CD14-positive monocyte (primary cell): ENCODE results near the gene MED4. TPM values are rescaled to one million over a fixed set of nuclear protein-coding genes. Genes with fewer than 3 reads are reported as not detected.
A peak's percentile ranks its signal among the peaks of the same experiment; 100 is the strongest.

Source experiments
- DNase-seq, 3 donors: peaks; one replicate each; pipeline ENCODE4 v3.0.0-alpha.2; 2011 to 2022
- H2AFZ ChIP-seq: 2 replicates; pipeline ENCODE4 v1.6.0; 2012; ENCODE audit warnings: mild to moderate bottlenecking, low read depth, low read length, inconsistent platforms; ENCODE audit not compliant: insufficient read depth, poor library complexity, severe bottlenecking
- H3K27ac ChIP-seq, 2 donors: 1 replicate in 1 of 2; 2 replicates in 1 of 2; pipeline ENCODE4 v1.5.1; 2012 to 2013; ENCODE audit warnings: low read length in 2 of 2, control low read depth in 1 of 2, inconsistent platforms in 1 of 2, low read depth in 1 of 2, mild to moderate bottlenecking in 1 of 2
- H3K27me3 ChIP-seq, 2 donors: one replicate each; pipeline versions ENCODE4 v1.6.0 to v1.6.1; 2011 to 2013; ENCODE audit warnings: low read length in 2 of 2; ENCODE audit not compliant: control insufficient read depth in 2 of 2, insufficient read depth in 2 of 2
- H3K36me3 ChIP-seq, 2 donors: replicated peaks in 1 of 2; 1 replicate in 1 of 2; 2 replicates in 1 of 2; pipeline versions ENCODE4 v1.5.1 to v1.6.1; 2012 to 2013; ENCODE audit warnings: low read length in 2 of 2, control low read depth in 1 of 2, inconsistent platforms in 1 of 2, mild to moderate bottlenecking in 1 of 2; ENCODE audit not compliant: insufficient read depth in 2 of 2, control insufficient read depth in 1 of 2
- H3K4me1 ChIP-seq, 2 donors: 1 replicate in 1 of 2; 2 replicates in 1 of 2; pipeline versions ENCODE4 v1.5.1 to v1.6.1; 2012 to 2013; ENCODE audit warnings: low read length in 2 of 2, control low read depth in 1 of 2, inconsistent platforms in 1 of 2, mild to moderate bottlenecking in 1 of 2, moderate library complexity in 1 of 2; ENCODE audit not compliant: insufficient read depth in 2 of 2, control insufficient read depth in 1 of 2
- H3K4me2 ChIP-seq: replicated peaks from 2 replicates; pipeline ENCODE3; 2012; ENCODE audit warnings: low read length, moderate library complexity, mild to moderate bottlenecking; ENCODE audit not compliant: poor library complexity, severe bottlenecking; ENCODE audit errors: extremely low read depth
- H3K4me3 ChIP-seq, 3 experiments: fragments of 200-600 bp in 1 of 3; sonication (generic) in 1 of 3; replicated peaks in 1 of 3; 1 replicate in 2 of 3; 2 replicates in 1 of 3; pipeline ENCODE4 v1.5.1; 2011 to 2013; ENCODE audit warnings: low read length in 3 of 3, mild to moderate bottlenecking in 3 of 3, control low read depth in 2 of 3, low read depth in 2 of 3, inconsistent platforms in 1 of 3, moderate library complexity in 1 of 3
- H3K79me2 ChIP-seq: 2 replicates; pipeline ENCODE4 v1.6.0; 2012; ENCODE audit warnings: mild to moderate bottlenecking, control low read depth, inconsistent platforms, low read length, moderate library complexity; ENCODE audit not compliant: insufficient read depth
- H3K9ac ChIP-seq: 2 replicates; pipeline ENCODE4 v1.6.0; 2017; ENCODE audit warnings: low read length, mild to moderate bottlenecking; ENCODE audit not compliant: insufficient read depth, poor library complexity, severe bottlenecking
- H3K9me3 ChIP-seq, 2 donors: replicated peaks in 1 of 2; 1 replicate in 1 of 2; 2 replicates in 1 of 2; pipeline versions ENCODE4 v1.5.1 to v1.6.1; 2012 to 2013; ENCODE audit warnings: low read length in 2 of 2, control low read depth in 1 of 2; ENCODE audit not compliant: control insufficient read depth in 1 of 2, insufficient read depth in 1 of 2
- H4K20me1 ChIP-seq: 2 replicates; pipeline ENCODE4 v1.6.0; 2012; ENCODE audit warnings: mild to moderate bottlenecking, low read length, control low read depth, moderate library complexity; ENCODE audit not compliant: insufficient read depth
- H3K27ac Mint-ChIP-seq, 7 donors: one replicate each; pipeline ENCODE4 v1.8.0; 2020; ENCODE audit warnings: mild to moderate bottlenecking in 7 of 7, mixed read lengths in 7 of 7, moderate library complexity in 6 of 7, inconsistent platforms in 2 of 7
- H3K27me3 Mint-ChIP-seq, 3 donors: one replicate each; pipeline ENCODE4 v1.8.0; 2021 to 2022; ENCODE audit warnings: low read depth in 3 of 3, mild to moderate bottlenecking in 3 of 3, mixed read lengths in 3 of 3, moderate library complexity in 3 of 3, inconsistent platforms in 1 of 3
- H3K36me3 Mint-ChIP-seq, 2 donors: one replicate each; pipeline ENCODE4 v1.8.0; 2020; ENCODE audit warnings: mixed read lengths in 2 of 2, inconsistent platforms in 1 of 2, mild to moderate bottlenecking in 1 of 2
- H3K4me1 Mint-ChIP-seq: one replicate; pipeline ENCODE4 v1.8.0; 2020; ENCODE audit warnings: mild to moderate bottlenecking, mixed read lengths
- H3K4me3 Mint-ChIP-seq, 2 donors: one replicate each; pipeline ENCODE4 v1.8.0; 2020; ENCODE audit warnings: mild to moderate bottlenecking in 2 of 2, mixed read lengths in 2 of 2, moderate library complexity in 1 of 2
- H3K9me3 Mint-ChIP-seq, 7 donors: one replicate each; pipeline ENCODE4 v1.8.0; 2020 to 2022; ENCODE audit warnings: mixed read lengths in 7 of 7, mild to moderate bottlenecking in 6 of 7, moderate library complexity in 6 of 7, inconsistent platforms in 2 of 7
- CTCF ChIP-seq: fragments of 200-600 bp; IDR thresholded peaks from one replicate; pipeline ENCODE4 v1.8.0; 2022; ENCODE audit warnings: antibody characterized with exemption, mild to moderate bottlenecking
- WGBS: methylation state at CpG from one replicate; pipeline ENCODE4 v1.1.5; 2013; ENCODE audit warnings: missing lambda C conversion rate; ENCODE audit not compliant: insufficient coverage; 5-methylcytosine and 5-hydroxymethylcytosine counted together
- intact Hi-C, 2 donors: fragments of 100-400 bp; cut with micrococcal nuclease; formaldehyde crosslinking; loops; one replicate each; pipeline versions ENCODE4 v1.15.0 to v1.15.1; 2023
- polyA plus RNA-seq, 3 donors: library from polyadenylated mRNA; depleted of rRNA in 1 of 3; unstranded in 2 of 3; stranded (reverse) in 1 of 3; fragments of 300-500 nt in 2 of 3; fragments of >200 nt in 1 of 3; fragmentation: Illumina TruSeq in 2 of 3; gene quantifications; 1 replicate in 2 of 3; 2 replicates in 1 of 3; pipeline ENCODE4 v1.2.3, GENCODE V29; 2012 to 2021

The MED4 gene
- polyA plus RNA-seq, 3 donors: 28.4 to 53.8 (median 50.8) TPM

GRCh38 chr13:48050550-48050949, 44.4 kb downstream of the MED4 start:
- no peak overlapping the region for H3K27ac ChIP-seq
- H2AFZ ChIP-seq: no peak overlapping the region
- H3K4me1 ChIP-seq: no peaks in the 10 kb centered on the region
- H3K4me2 ChIP-seq: no peak overlapping the region
- peaks cover 37 to 98% of the 10 kb centered on the region in 2 donors for H3K36me3 ChIP-seq
- H3K79me2 ChIP-seq: no peaks in the 10 kb centered on the region
- Mint-ChIP-seq H3K36me3 (peaks cover 63 to 71% of the 10 kb centered on the region in 2 donors), H3K9me3 (peaks cover 0 to 1% (median 0%) of the 10 kb centered on the region in 7 donors), H3K27me3 (peaks cover 0 to 2% (median 2%) of the 10 kb centered on the region in 3 donors), H3K27ac (peak overlapping the region in 1 of 7 donors; percentile 13), H3K4me1 (no peaks in the 10 kb centered on the region), H3K4me3 (no peak overlapping the region)
- TF ChIP-seq CTCF: no peak
- H3K9ac ChIP-seq: no peak overlapping the region
- WGBS: 90% methylated on average over 3 of the region's 3 CpGs
- no peaks in the 10 kb centered on the region for H4K20me1 ChIP-seq
- H3K4me3 ChIP-seq: no peak overlapping the region
- H3K27me3 ChIP-seq: no peaks in the 10 kb centered on the region
- intact Hi-C loops: no loop called here
- no peaks in the 10 kb centered on the region for H3K9me3 ChIP-seq
- no peak for DNase-seq

- Mint-ChIP-seq H3K36me3 (peaks cover 34 to 53% of the 10 kb centered on the region in 2 donors), H3K27ac (peak overlapping the region in 1 of 7 donors; percentile 66), H3K27me3 (no peaks in the 10 kb centered on the region), H3K9me3 (peaks cover 0 to 1% (median 0%) of the 10 kb centered on the region in 7 donors), H3K4me1 (peaks cover 4% of the 10 kb centered on the region), H3K4me3 (no peak overlapping the region)
- Histone ChIP-seq H3K79me2 (peaks cover 5% of the 10 kb centered on the region), H3K27ac (peak overlapping the region in 1 of 2 donors; percentile 2), H2AFZ (no peak overlapping the region), H3K27me3 (no peaks in the 10 kb centered on the region), H3K9ac (no peak overlapping the region), H3K9me3 (no peaks in the 10 kb centered on the region), H3K4me3 (no peak overlapping the region), H4K20me1 (no peaks in the 10 kb centered on the region), H3K4me2 (no peak overlapping the region), H3K4me1 (no peaks in the 10 kb centered on the region), H3K36me3 (peaks cover 20 to 69% of the 10 kb centered on the region in 2 donors)
- TF ChIP-seq CTCF: no peak
- intact Hi-C loops: no loop called here
- no peak for DNase-seq
Measured at GRCh38 chr13:48043789-48044503, 51.0 kb downstream of the MED4 start.
